IMR-90 (cell line): Measurements from ENCODE around the gene SLC38A8. TPM values are rescaled to one million over a fixed set of nuclear protein-coding genes. Genes with fewer than 3 reads are reported as not detected.

Experiments used
- ATAC-seq: fragments of 200-7000 bp; cut with Tn5 transposase; 2 replicates; pipeline ENCODE4 v1.9.1; 2020; ENCODE audit warnings: low read depth, mild to moderate bottlenecking, moderate library complexity
- BruUV-seq: library from RNA; stranded (reverse); fragments of 400-500 nt; replicated peaks from 2 replicates; lab custom pipeline; 2021; lab: Mats Ljungman, UMichigan
- CTCF ChIA-PET: fragments of 300-600 bp; formaldehyde crosslinking; extraction: SDS; loops from one replicate; lab custom pipeline; 2021; ENCODE audit warnings: antibody characterized with exemption; lab: Yijun Ruan, JAX
- POLR2A ChIA-PET: fragments of 300-600 bp; sonication (Branson Sonifier 250); formaldehyde crosslinking; loops from one replicate; lab custom pipeline; 2022; ENCODE audit warnings: antibody characterized with exemption; ENCODE audit not compliant: unreplicated experiment; lab: Charles Lee
- DNase-seq: peaks from one replicate; pipeline ENCODE4 v3.0.0; 2013
- H2AFZ ChIP-seq: replicated peaks from 2 replicates; pipeline ENCODE3; 2013; ENCODE audit warnings: low read length, mild to moderate bottlenecking; ENCODE audit not compliant: poor library complexity
- H2AK5ac ChIP-seq: 2 replicates; pipeline ENCODE4 v1.6.1; 2013; ENCODE audit warnings: low read depth, low read length, inconsistent platforms
- H2AK9ac ChIP-seq: replicated peaks from 2 replicates; pipeline ENCODE3; 2013; ENCODE audit warnings: mild to moderate bottlenecking, low read depth, low read length, moderate library complexity; ENCODE audit not compliant: poor library complexity
- H2BK120ac ChIP-seq: 2 replicates; pipeline ENCODE4 v1.6.1; 2013; ENCODE audit warnings: low read depth, low read length, inconsistent platforms
- H2BK15ac ChIP-seq: 3 replicates; pipeline ENCODE4 v1.6.1; 2013; ENCODE audit warnings: low read depth, low read length, inconsistent platforms
- H2BK20ac ChIP-seq: 2 replicates; pipeline ENCODE4 v1.6.1; 2013; ENCODE audit warnings: low read depth, mild to moderate bottlenecking, inconsistent platforms, low read length, moderate library complexity
- H2BK5ac ChIP-seq: 2 replicates; pipeline ENCODE4 v1.6.1; 2013; ENCODE audit warnings: mild to moderate bottlenecking, low read depth, low read length, inconsistent platforms; ENCODE audit not compliant: poor library complexity, severe bottlenecking
- H3K14ac ChIP-seq: replicated peaks from 2 replicates; pipeline ENCODE4 v1.6.1; 2013; ENCODE audit warnings: low read depth, low read length, inconsistent platforms
- H3K18ac ChIP-seq: 2 replicates; pipeline ENCODE4 v1.6.1; 2013; ENCODE audit warnings: low read depth, low read length, control low read depth
- H3K23ac ChIP-seq: 2 replicates; pipeline ENCODE4 v1.6.1; 2013; ENCODE audit warnings: low read depth, low read length, inconsistent platforms
- H3K27ac ChIP-seq: 2 replicates; pipeline ENCODE4 v1.5.1; 2013; ENCODE audit warnings: mild to moderate bottlenecking, control low read depth, low read length; ENCODE audit not compliant: insufficient read depth
- H3K27me3 ChIP-seq: 2 replicates; pipeline ENCODE4 v1.6.1; 2013; ENCODE audit warnings: low read length; ENCODE audit not compliant: control insufficient read depth, insufficient read depth
- H3K36me3 ChIP-seq: 2 replicates; pipeline ENCODE4 v1.6.1; 2013; ENCODE audit warnings: low read length, mixed read lengths; ENCODE audit not compliant: control insufficient read depth, insufficient read depth
- H3K4ac ChIP-seq: 2 replicates; pipeline ENCODE4 v1.6.1; 2013; ENCODE audit warnings: low read depth, low read length, inconsistent platforms
- H3K4me1 ChIP-seq: 2 replicates; pipeline ENCODE4 v1.6.1; 2013; ENCODE audit warnings: low read length, mixed read lengths; ENCODE audit not compliant: control insufficient read depth, insufficient read depth
- H3K4me2 ChIP-seq: 2 replicates; pipeline ENCODE4 v1.6.1; 2013; ENCODE audit warnings: low read depth, mild to moderate bottlenecking, control low read depth, low read length, moderate library complexity
- H3K4me3 ChIP-seq: 2 replicates; pipeline ENCODE4 v1.5.1; 2013; ENCODE audit warnings: low read depth, mild to moderate bottlenecking, control low read depth, low read length, moderate library complexity; ENCODE audit not compliant: insufficient read depth
- H3K56ac ChIP-seq: 2 replicates; pipeline ENCODE4 v1.6.1; 2013; ENCODE audit warnings: low read length, inconsistent platforms; ENCODE audit not compliant: insufficient read depth; ENCODE audit errors: extremely low read depth
- H3K79me1 ChIP-seq, 2 experiments: 2 replicates each; pipeline ENCODE4 v1.6.1; 2013; ENCODE audit warnings: low read length in 2 of 2, inconsistent platforms in 1 of 2, low read depth in 1 of 2
- H3K9ac ChIP-seq: 2 replicates; pipeline ENCODE4 v1.6.1; 2013; ENCODE audit warnings: low read depth, low read length, control low read depth
- H3K9me1 ChIP-seq: 2 replicates; pipeline ENCODE4 v1.6.1; 2013; ENCODE audit warnings: low read length, inconsistent platforms; ENCODE audit not compliant: insufficient read depth
- H3K9me3 ChIP-seq: 2 replicates; pipeline ENCODE4 v1.6.1; 2013; ENCODE audit warnings: low read length; ENCODE audit not compliant: control insufficient read depth, insufficient read depth
- H4K20me1 ChIP-seq: 2 replicates; pipeline ENCODE4 v1.6.1; 2013; ENCODE audit warnings: low read length, inconsistent platforms; ENCODE audit not compliant: insufficient read depth
- H4K5ac ChIP-seq: 2 replicates; pipeline ENCODE4 v1.6.1; 2013; ENCODE audit warnings: mild to moderate bottlenecking, low read depth, low read length, control low read depth
- H4K8ac ChIP-seq, 2 experiments: 2 replicates each; pipeline ENCODE4 v1.6.1; 2013; ENCODE audit warnings: low read depth in 2 of 2, low read length in 2 of 2, control low read depth in 1 of 2, inconsistent platforms in 1 of 2
- H4K91ac ChIP-seq: 2 replicates; pipeline ENCODE4 v1.6.1; 2013; ENCODE audit warnings: low read depth, low read length, inconsistent platforms; ENCODE audit not compliant: insufficient read depth
- RCOR1 ChIP-seq: IDR thresholded peaks from 2 replicates; pipeline ENCODE4 v1.6.1; 2012; ENCODE audit warnings: mild to moderate bottlenecking, low read length, improper control_type of control experiment; ENCODE audit not compliant: insufficient replicate concordance
- RFX5 ChIP-seq: IDR thresholded peaks from 2 replicates; pipeline ENCODE4 v1.8.0; 2012; ENCODE audit warnings: low read depth, mild to moderate bottlenecking, low read length, moderate library complexity
- WGBS, 2 experiments: methylation state at CpG; one replicate each; pipeline versions ENCODE4 v1.1.5 to v1.1.7; 2013; ENCODE audit warnings: missing lambda C conversion rate in 2 of 2; ENCODE audit not compliant: insufficient read length in 1 of 2; ENCODE audit errors: extremely low coverage in 2 of 2; 5-methylcytosine and 5-hydroxymethylcytosine counted together
- dilution Hi-C: fragments of 300-500 bp; cut with HindIII; formaldehyde crosslinking; loops from one replicate; pipeline ENCODE4 v1.14.3; 2018; ENCODE audit warnings: low sequenced_read_pairs; ENCODE audit not compliant: unreplicated experiment
- in situ Hi-C: fragments of 300-500 bp; cut with MboI; formaldehyde crosslinking; loops from 3 replicates; pipeline ENCODE4 v1.14.3; 2019; ENCODE audit warnings: low sequenced_read_pairs, inconsistent platforms, mixed read lengths
- intact Hi-C: fragments of 100-400 bp; cut with micrococcal nuclease; formaldehyde crosslinking; loops from 2 replicates; pipeline ENCODE4 v1.10.0; 2022
- polyA plus RNA-seq, 3 experiments: library from polyadenylated mRNA; depleted of rRNA; stranded (reverse); fragments of >200 nt; gene quantifications; 2 replicates each; pipeline ENCODE4 v1.2.3, GENCODE V29; 2012; ENCODE audit warnings: low replicate concordance in 1 of 3
- total RNA-seq: library from RNA; depleted of rRNA; stranded (reverse); fragments of >200 nt; gene quantifications from 2 replicates; pipeline ENCODE4 v1.2.3, GENCODE V29; 2012

SLC38A8 gene
- total and polyA plus RNA-seq, 2 of the 4 experiments (the other 2 are of a cell fraction) = not detected

GRCh38 chr16:84015399-84015798 is 27.2 kb downstream of the SLC38A8 start:
- Histone ChIP-seq H3K9me3 (no peaks in the 10 kb centered on the region), H4K8ac (no peak overlapping the region), H2AK9ac (peak overlapping the region; percentile 42), H3K9me1 (no peaks in the 10 kb centered on the region), H4K91ac (no peak overlapping the region), H3K27me3 (peaks cover 40% of the 10 kb centered on the region), H4K20me1 (no peaks in the 10 kb centered on the region), H3K27ac (no peak overlapping the region), H3K23ac (no peak overlapping the region), H2BK120ac (no peak overlapping the region), H3K14ac (no peak overlapping the region), H2BK15ac (no peak overlapping the region), H3K4me2 (no peak overlapping the region), H3K4me3 (no peak overlapping the region), H3K79me1 (no peaks in the 10 kb centered on the region), H3K36me3 (no peaks in the 10 kb centered on the region), H4K5ac (no peak overlapping the region), H3K56ac (no peak overlapping the region), H2AFZ (no peak overlapping the region), H3K9ac (no peak overlapping the region), H3K4me1 (no peaks in the 10 kb centered on the region), H3K18ac (no peak overlapping the region), H2AK5ac (no peak overlapping the region), H2BK20ac (no peak overlapping the region), H2BK5ac (no peak overlapping the region), H3K4ac (no peak overlapping the region)
- dilution Hi-C loops (no loop called here), intact Hi-C loops (no loop called here), in situ Hi-C loops (no loop called here)
- BruUV-seq = no TSS peak
- ATAC-seq = no peak
- WGBS, 2 experiments = 77% methylated on average over 6 of the region's 12 CpGs; no CpG with 5 or more reads in 1 of the 2 experiments
- TF ChIP-seq RFX5 (no peak), RCOR1 (no peak)
- POLR2A ChIA-PET = no interaction called here
- DNase-seq = no peak
- CTCF ChIA-PET = no interaction called here
